Activated CD8-positive, alpha-beta memory T cell treated with anti-CD3 and anti-CD28 coated beads for 4 hours (primary cell): ENCODE measurements around the gene SP9.
"Not testable (repeated sequence)": the region's sequence is repeated elsewhere in the genome, so short reads cannot be mapped to it uniquely, and the experiment has no call there.

Source experiments
- DNase-seq, 2 donors: peaks; one replicate each; pipeline ENCODE4 v3.0.0-alpha.2; 2020; ENCODE audit warnings: low read depth in 2 of 2

SP9 gene

GRCh38 chr2:174344716-174345461, 10.1 kb downstream of the SP9 start:
- no peak for DNase-seq

GRCh38 chr2:174350018-174350417, 15.3 kb downstream of the SP9 start:
- no peak for DNase-seq

- DNase-seq, result no peak
Measured at GRCh38 chr2:174350593-174351181, 15.9 kb downstream of the SP9 start.

GRCh38 chr2:174353004-174353403, 18.2 kb downstream of the SP9 start:
- no peak for DNase-seq

- DNase-seq, result no peak
Measured at GRCh38 chr2:174356347-174356746, 21.6 kb downstream of the SP9 start.

- not testable (repeated sequence) for DNase-seq
Measured at GRCh38 chr2:174359663-174360062, 24.9 kb downstream of the SP9 start.

GRCh38 chr2:174362949-174363348, 28.2 kb downstream of the SP9 start:
- DNase-seq, result no peak

- not testable (repeated sequence) for DNase-seq
Measured at GRCh38 chr2:174363492-174364225, 28.9 kb downstream of the SP9 start.

- DNase-seq, result no peak
Measured at GRCh38 chr2:174364628-174365027, 29.9 kb downstream of the SP9 start.

- no peak for DNase-seq
Measured at GRCh38 chr2:174365571-174365970, 30.8 kb downstream of the SP9 start.

GRCh38 chr2:174368691-174369090, 33.9 kb downstream of the SP9 start:
- no peak for DNase-seq

GRCh38 chr2:174376967-174377366, 42.2 kb downstream of the SP9 start:
- DNase-seq, result no peak

GRCh38 chr2:174383796-174384195, 49.0 kb downstream of the SP9 start:
- no peak for DNase-seq

- no peak for DNase-seq
Measured at GRCh38 chr2:174385201-174385600, 50.4 kb downstream of the SP9 start.
